ENCODE results near the gene SPEG. TPM values are rescaled to one million over a fixed set of nuclear protein-coding genes. Genes with fewer than 3 reads are reported as not detected.

SPEG gene
- total RNA-seq, 1 experiment from 2014 or later, result 55.3 TPM

DNA sequence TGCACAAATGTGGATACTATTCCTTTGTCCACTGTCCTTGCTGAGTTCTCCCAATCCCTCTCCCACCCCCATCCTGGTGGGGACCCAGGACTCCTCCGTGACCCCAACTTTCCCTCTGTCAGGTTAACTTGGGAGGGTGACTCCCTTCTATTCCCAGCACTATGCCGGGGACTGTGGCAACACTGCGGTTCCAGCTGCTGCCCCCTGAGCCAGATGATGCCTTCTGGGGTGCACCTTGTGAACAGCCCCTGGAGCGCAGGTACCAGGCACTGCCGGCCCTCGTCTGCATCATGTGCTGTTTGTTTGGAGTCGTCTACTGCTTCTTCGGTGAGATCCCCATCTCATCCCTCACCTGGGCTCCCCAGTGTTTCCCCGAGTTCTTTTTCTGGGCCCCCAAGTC, 109.9 kb downstream of the SPEG start:
- no peak for DNase-seq (ENCODE audit: low spot score)
- ATAC-seq, result no peak
- TF ChIP-seq NFATC4 (CRISPR knock-in tag; IDR thresholded peaks at IDR 0.05) (no peak), GABPB1 (CRISPR knock-in tag; IDR thresholded peaks at IDR 0.05) (peak; percentile 0; the same call in 1 of the 2 replicates)
- H3K4me3 Mint-ChIP-seq, result peak overlapping the region; percentile 83
- H3K36me3 Mint-ChIP-seq, result peaks cover 24% of the 10 kb centered on the region
- peaks cover 35% of the 10 kb centered on the region for H3K27me3 Mint-ChIP-seq (ENCODE audit: low read depth)
- H3K4me1 Mint-ChIP-seq, result peaks cover 17% of the 10 kb centered on the region
- H3K27ac Mint-ChIP-seq, result no peak overlapping the region
- no peaks in the 10 kb centered on the region for H3K9me3 Mint-ChIP-seq
- ChIA-PET CTCF (interaction anchor here (1.1 to 41.3 kb wide), 10 partner anchors 8 to 128 kb away, joined by 3 to 2316 read pairs (median 5); partner anchors contain the start of genes GMPPA and SLC4A3), POLR2A (interaction anchor here (0.9 to 2.6 kb wide), 3 partner anchors 8 to 53 kb away, joined by 3 to 15 read pairs (median 15); partner anchors contain the start of genes GMPPA and STK11IP)

DNA sequence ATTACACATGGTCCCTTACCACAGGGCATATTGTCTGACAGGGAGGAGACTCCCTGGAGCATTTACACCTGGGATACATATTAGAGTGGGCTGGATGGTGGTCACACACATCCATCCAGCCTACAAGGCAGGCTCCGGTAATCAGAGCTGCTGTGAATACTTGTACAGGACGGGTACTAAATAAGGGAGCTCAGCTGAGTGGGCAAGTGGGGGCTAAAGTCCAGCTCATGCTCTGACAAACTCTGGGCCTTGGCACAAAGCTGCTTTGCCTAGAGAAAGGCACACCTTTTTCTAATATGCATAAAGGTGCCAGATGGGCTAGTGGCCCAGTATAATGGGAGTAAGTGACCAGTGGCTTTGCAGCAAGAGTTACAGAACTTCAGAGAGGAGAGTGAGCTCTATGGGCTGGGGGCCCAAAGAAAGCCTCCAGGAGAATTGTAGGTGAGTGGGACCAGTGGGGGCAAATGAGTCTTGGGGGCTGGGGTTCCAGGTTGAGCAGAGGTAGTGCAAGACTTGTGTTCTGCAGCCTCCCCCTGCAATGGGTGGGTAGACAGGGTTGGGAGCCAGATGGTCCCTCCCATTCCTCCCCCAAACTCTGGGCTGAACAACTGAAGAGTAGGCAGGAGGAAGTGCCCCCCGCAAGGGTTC, 110.8 kb downstream of the SPEG start:
- ChIA-PET CTCF (interaction anchor here (0.7 to 41.3 kb wide), 4 partner anchors 15 to 61 kb away, joined by 3 to 2316 read pairs (median 6); partner anchors contain the start of gene GMPPA), POLR2A (no interaction called here)
- DNase-seq (ENCODE audit: low spot score) (no peak), ATAC-seq (no peak)
- H3K27ac Mint-ChIP-seq, result no peak overlapping the region
- H3K9me3 Mint-ChIP-seq, result no peaks in the 10 kb centered on the region
- TF ChIP-seq, protein P1, sequence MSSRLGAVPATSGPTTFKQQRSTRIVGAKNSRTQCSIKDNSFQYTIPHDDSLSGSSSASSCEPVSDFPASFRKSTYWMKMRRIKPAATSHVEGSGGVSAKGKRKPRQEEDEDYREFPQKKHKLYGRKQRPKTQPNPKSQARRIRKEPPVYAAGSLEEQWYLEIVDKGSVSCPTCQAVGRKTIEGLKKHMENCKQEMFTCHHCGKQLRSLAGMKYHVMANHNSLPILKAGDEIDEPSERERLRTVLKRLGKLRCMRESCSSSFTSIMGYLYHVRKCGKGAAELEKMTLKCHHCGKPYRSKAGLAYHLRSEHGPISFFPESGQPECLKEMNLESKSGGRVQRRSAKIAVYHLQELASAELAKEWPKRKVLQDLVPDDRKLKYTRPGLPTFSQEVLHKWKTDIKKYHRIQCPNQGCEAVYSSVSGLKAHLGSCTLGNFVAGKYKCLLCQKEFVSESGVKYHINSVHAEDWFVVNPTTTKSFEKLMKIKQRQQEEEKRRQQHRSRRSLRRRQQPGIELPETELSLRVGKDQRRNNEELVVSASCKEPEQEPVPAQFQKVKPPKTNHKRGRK (CRISPR knock-in tag; IDR thresholded peaks at IDR 0.05; ENCODE audit: borderline replicate concordance), result no peak
- TF ChIP-seq SMAD4 (CRISPR knock-in tag; IDR thresholded peaks at IDR 0.05), result no peak
- TF ChIP-seq, protein P2, sequence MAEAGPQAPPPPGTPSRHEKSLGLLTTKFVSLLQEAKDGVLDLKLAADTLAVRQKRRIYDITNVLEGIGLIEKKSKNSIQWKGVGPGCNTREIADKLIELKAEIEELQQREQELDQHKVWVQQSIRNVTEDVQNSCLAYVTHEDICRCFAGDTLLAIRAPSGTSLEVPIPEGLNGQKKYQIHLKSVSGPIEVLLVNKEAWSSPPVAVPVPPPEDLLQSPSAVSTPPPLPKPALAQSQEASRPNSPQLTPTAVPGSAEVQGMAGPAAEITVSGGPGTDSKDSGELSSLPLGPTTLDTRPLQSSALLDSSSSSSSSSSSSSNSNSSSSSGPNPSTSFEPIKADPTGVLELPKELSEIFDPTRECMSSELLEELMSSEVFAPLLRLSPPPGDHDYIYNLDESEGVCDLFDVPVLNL (CRISPR knock-in tag; IDR thresholded peaks at IDR 0.05; ENCODE audit: borderline replicate concordance, low read depth), result no peak
- TF ChIP-seq, protein P3, sequence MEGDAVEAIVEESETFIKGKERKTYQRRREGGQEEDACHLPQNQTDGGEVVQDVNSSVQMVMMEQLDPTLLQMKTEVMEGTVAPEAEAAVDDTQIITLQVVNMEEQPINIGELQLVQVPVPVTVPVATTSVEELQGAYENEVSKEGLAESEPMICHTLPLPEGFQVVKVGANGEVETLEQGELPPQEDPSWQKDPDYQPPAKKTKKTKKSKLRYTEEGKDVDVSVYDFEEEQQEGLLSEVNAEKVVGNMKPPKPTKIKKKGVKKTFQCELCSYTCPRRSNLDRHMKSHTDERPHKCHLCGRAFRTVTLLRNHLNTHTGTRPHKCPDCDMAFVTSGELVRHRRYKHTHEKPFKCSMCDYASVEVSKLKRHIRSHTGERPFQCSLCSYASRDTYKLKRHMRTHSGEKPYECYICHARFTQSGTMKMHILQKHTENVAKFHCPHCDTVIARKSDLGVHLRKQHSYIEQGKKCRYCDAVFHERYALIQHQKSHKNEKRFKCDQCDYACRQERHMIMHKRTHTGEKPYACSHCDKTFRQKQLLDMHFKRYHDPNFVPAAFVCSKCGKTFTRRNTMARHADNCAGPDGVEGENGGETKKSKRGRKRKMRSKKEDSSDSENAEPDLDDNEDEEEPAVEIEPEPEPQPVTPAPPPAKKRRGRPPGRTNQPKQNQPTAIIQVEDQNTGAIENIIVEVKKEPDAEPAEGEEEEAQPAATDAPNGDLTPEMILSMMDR (IDR thresholded peaks at IDR 0.05), result no peak
- TF ChIP-seq ZNF671 (CRISPR knock-in tag; IDR thresholded peaks at IDR 0.05), result no peak
- TF ChIP-seq ETV6 (CRISPR knock-in tag; IDR thresholded peaks at IDR 0.05), result no peak
- TF ChIP-seq JUN (CRISPR knock-in tag; IDR thresholded peaks at IDR 0.05), result no peak
- TF ChIP-seq, protein P4, sequence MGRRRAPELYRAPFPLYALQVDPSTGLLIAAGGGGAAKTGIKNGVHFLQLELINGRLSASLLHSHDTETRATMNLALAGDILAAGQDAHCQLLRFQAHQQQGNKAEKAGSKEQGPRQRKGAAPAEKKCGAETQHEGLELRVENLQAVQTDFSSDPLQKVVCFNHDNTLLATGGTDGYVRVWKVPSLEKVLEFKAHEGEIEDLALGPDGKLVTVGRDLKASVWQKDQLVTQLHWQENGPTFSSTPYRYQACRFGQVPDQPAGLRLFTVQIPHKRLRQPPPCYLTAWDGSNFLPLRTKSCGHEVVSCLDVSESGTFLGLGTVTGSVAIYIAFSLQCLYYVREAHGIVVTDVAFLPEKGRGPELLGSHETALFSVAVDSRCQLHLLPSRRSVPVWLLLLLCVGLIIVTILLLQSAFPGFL (CRISPR knock-in tag; IDR thresholded peaks at IDR 0.05; ENCODE audit: borderline replicate concordance), result no peak
- TF ChIP-seq KAT7 (CRISPR knock-in tag; IDR thresholded peaks at IDR 0.05; ENCODE audit: borderline replicate concordance), result no peak
- TF ChIP-seq, protein P5, sequence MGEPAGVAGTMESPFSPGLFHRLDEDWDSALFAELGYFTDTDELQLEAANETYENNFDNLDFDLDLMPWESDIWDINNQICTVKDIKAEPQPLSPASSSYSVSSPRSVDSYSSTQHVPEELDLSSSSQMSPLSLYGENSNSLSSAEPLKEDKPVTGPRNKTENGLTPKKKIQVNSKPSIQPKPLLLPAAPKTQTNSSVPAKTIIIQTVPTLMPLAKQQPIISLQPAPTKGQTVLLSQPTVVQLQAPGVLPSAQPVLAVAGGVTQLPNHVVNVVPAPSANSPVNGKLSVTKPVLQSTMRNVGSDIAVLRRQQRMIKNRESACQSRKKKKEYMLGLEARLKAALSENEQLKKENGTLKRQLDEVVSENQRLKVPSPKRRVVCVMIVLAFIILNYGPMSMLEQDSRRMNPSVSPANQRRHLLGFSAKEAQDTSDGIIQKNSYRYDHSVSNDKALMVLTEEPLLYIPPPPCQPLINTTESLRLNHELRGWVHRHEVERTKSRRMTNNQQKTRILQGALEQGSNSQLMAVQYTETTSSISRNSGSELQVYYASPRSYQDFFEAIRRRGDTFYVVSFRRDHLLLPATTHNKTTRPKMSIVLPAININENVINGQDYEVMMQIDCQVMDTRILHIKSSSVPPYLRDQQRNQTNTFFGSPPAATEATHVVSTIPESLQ (CRISPR knock-in tag; IDR thresholded peaks at IDR 0.05), result no peak
- TF ChIP-seq SMAD3 (CRISPR knock-in tag; IDR thresholded peaks at IDR 0.05; ENCODE audit: borderline replicate concordance), result no peak
- no peak for TF ChIP-seq MXD4 (CRISPR knock-in tag; IDR thresholded peaks at IDR 0.05; ENCODE audit: borderline replicate concordance)
- H3K27me3 Mint-ChIP-seq (ENCODE audit: low read depth), result peaks cover 36% of the 10 kb centered on the region
- peak overlapping the region; percentile 83 for H3K4me3 Mint-ChIP-seq
- peaks cover 21% of the 10 kb centered on the region for H3K36me3 Mint-ChIP-seq
- peaks cover 17% of the 10 kb centered on the region for H3K4me1 Mint-ChIP-seq
